ENCODE data around the gene POT1.

POT1 gene

GRCh38 chr7:124915242-124915641 is 14.4 kb downstream of the POT1 start:
- TF ChIP-seq CTCF (IDR thresholded peaks at IDR 0.05; ENCODE audit: insufficient read depth, low read depth, low read length, missing control alignments), result no peak
- DNase-seq (ENCODE audit: low read depth), result no peak
- H3K4me3 ChIP-seq (ENCODE audit: low read length), result no peak overlapping the region

- H3K4me3 ChIP-seq (ENCODE audit: low read length), result no peak overlapping the region
- no peak for TF ChIP-seq CTCF (IDR thresholded peaks at IDR 0.05; ENCODE audit: insufficient read depth, low read depth, low read length, missing control alignments)
- DNase-seq (ENCODE audit: low read depth), result no peak
These were observed 15.3 kb downstream of the POT1 start for GRCh38 chr7:124914298-124914697.

- DNase-seq (ENCODE audit: low read depth), result no peak
- TF ChIP-seq CTCF (IDR thresholded peaks at IDR 0.05; ENCODE audit: insufficient read depth, low read depth, low read length, missing control alignments), result no peak
- H3K4me3 ChIP-seq (ENCODE audit: low read length), result no peak overlapping the region
These were observed 16.7 kb downstream of the POT1 start for GRCh38 chr7:124912972-124913371.

- no peak for TF ChIP-seq CTCF (IDR thresholded peaks at IDR 0.05; ENCODE audit: insufficient read depth, low read depth, low read length, missing control alignments)
- DNase-seq (ENCODE audit: low read depth), result no peak
- no peak overlapping the region for H3K4me3 ChIP-seq (ENCODE audit: low read length)
These were observed 19.8 kb downstream of the POT1 start for GRCh38 chr7:124909808-124910207.

GRCh38 chr7:124908259-124908658 is 21.4 kb downstream of the POT1 start:
- no peak for DNase-seq (ENCODE audit: low read depth)
- no peak overlapping the region for H3K4me3 ChIP-seq (ENCODE audit: low read length)
- no peak for TF ChIP-seq CTCF (IDR thresholded peaks at IDR 0.05; ENCODE audit: insufficient read depth, low read depth, low read length, missing control alignments)

- TF ChIP-seq CTCF (IDR thresholded peaks at IDR 0.05; ENCODE audit: insufficient read depth, low read depth, low read length, missing control alignments), result no peak
- H3K4me3 ChIP-seq (ENCODE audit: low read length), result no peak overlapping the region
- DNase-seq (ENCODE audit: low read depth), result no peak
These were observed 22.1 kb downstream of the POT1 start for GRCh38 chr7:124907490-124907889.

GRCh38 chr7:124898531-124898930 is 31.1 kb downstream of the POT1 start:
- DNase-seq (ENCODE audit: low read depth), result no peak
- H3K4me3 ChIP-seq (ENCODE audit: low read length), result no peak overlapping the region
- TF ChIP-seq CTCF (IDR thresholded peaks at IDR 0.05; ENCODE audit: insufficient read depth, low read depth, low read length, missing control alignments), result no peak
